HG03521 (cell line): ENCODE measurements around the gene MS4A6A.
"Not testable (repeated sequence)": the region's sequence is repeated elsewhere in the genome, so short reads cannot be mapped to it uniquely, and the experiment has no call there.

Source experiments
- ATAC-seq: cut with Tn5 transposase; IDR thresholded peaks from one replicate; pipeline ENCODE4 v1.9.1; 2021; ENCODE audit warnings: mild to moderate bottlenecking, moderate library complexity; ENCODE audit not compliant: unreplicated experiment

MS4A6A gene

DNA sequence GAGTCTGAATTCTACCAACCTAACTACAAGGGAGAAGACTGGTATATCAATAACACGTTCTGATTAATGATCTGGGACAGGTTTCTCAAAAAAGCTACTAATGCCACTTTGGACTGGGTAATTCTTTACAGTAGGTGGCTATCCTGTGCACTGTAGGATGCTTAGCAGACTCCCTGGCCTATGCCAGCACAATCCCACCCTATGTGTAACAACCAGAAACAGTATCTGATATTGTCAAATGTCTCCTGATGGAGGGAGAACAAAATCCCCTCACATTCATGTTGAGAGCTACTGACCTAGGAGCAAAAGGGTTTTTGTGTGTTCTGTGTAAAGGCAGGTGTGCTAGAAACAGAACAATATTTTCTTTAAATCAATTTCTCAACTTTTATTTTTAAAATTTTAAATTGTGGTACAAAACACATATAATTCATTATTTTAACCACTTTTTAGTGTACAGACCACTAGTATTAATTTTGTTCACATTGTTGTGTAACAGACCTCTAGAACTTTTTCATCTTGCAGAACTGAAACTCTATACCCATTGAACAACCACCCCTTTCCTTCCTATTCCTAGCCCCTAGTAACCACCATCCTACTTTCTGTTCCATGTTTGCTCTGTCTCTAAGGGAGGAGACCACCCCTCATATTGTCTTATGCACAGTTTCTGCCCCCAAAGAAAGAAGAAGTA lies 2.1 kb upstream of the MS4A6A start:
- no peak for ATAC-seq

DNA sequence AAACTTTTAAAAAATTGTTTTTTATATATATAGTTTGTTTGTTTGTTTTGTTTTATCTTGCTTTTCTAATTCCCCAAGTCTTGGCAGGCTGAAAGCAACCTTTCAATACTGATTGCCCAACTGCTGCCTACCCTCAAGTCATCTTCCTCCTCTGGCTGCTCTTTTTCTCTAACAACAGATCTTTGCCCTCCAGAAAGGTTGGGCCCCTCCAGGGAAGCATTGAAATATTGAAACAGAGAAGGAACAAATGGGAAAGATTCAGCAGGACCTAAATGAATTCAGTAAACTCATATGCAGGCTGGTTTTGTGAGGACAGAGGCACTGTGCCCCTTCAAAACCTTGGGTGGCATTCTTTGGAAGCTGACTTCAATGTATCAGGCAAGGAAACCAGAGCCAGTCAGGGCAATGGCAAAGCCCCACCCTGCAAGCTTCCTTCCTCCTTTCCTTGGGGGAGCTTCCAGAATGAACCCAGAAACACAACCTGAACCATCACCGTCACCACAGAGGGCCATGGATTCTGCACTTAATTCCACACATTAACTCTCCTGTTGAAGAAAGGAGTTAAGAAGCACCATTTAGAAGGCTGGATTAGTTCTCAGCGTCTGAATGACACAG lies 815 bp upstream of the MS4A6A start:
- no peak for ATAC-seq

DNA sequence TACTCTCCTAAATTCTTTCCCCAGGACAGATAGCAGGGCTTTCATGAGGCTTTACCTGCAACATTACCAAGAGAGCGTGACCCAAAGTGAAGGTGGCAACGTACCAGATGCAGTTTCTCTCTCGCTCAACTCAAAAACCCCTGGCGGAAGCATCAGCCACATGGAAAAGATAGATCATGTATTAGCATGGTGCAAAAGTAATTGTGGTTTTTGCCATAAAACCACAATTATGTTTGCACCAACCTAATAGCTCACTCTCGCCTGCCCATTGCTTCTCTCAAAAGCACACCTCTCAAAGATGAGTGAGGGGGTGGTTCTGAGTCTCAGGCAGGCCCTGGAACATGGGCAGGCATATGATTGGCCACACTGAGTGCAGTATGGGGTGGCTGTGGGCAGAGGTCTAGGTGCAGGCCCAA lies 7.0 kb downstream of the MS4A6A start:
- ATAC-seq = peak; percentile 40

DNA sequence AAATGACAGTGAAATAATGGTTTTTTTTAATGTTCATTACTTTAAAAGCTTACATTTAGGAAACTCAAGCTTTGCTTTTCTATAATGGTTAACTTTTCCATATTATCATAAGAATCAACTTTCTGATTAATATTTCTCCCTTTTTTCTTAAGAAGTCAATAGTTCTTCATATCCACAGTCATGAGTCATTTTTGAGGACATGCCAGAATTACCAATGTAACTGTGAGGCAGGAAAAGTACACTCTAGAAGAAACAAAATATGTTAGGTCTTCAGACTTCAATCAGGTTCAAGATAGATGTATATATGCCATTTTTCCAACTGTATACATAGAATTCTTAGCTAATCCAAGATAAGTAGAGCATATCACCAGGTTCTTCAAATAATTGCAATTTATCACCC lies 10.9 kb downstream of the MS4A6A start:
- no peak for ATAC-seq

DNA sequence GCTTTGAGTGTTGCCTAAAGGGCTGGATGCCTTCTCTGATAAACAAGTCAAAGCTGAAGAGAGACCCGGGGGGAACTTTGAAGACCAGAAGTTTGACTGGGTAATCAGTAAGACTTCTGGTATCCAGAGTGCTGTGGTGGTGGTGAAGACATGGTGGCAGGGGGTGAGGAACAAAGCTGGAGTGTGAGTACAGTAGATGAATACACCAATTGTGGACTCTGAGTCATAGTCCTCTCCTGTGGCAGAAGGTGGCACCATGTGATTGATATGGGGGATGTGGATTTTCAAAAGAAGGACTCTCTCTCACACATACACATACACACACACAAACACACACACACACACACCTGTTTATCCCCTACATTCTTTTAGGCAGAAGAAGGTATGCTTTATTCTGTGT lies 12.3 kb downstream of the MS4A6A start:
- ATAC-seq = no peak

DNA sequence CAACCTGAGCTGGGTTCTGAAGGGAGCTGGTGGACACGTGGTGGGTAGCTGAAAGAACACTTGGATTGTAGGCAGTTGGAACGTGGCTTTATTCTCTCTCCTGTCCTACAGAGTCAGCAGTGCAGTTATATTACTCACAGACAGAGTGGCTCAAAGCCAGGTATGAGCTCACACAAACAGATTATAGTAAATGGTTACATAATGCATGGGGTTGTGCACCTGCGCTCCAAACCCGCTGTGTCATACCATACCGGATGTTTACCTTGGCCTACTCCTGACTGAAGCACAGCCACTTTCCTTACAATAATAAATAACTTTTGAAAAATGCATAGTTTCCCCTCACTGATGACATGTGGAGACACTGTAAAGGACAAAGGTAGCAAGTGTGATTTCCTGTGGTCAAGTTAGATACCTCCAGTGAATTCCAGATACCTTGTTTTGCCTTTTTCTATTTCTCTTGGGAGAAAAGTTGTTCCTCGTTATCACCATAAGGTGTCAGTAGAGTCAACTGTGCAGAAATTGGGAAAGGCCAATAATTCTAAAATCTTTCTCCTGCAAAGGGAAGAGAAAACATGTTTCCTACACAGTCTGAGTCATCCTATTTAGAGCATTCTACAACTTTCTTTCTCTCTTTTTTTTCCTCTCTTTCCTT lies 13.5 kb downstream of the MS4A6A start:
- no peak for ATAC-seq

DNA sequence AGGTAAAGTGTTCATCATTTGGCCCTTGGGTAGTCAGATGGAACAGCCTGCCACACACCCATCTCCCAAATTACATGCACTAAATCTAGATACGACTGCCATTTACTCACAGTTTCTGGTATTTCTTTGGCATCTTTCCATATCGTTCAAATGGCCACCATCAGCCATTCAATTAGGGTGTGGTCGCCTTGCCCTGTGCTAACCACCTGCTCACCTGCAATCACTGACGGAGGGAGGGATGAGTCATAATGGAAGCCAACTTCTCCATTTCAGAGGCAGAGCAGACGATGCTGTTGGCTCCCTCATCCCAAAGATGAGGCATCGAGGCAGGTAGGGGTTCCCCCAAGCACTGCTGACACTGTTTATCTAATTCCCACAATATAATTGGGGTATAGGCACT lies 14.6 kb downstream of the MS4A6A start:
- no peak for ATAC-seq

DNA sequence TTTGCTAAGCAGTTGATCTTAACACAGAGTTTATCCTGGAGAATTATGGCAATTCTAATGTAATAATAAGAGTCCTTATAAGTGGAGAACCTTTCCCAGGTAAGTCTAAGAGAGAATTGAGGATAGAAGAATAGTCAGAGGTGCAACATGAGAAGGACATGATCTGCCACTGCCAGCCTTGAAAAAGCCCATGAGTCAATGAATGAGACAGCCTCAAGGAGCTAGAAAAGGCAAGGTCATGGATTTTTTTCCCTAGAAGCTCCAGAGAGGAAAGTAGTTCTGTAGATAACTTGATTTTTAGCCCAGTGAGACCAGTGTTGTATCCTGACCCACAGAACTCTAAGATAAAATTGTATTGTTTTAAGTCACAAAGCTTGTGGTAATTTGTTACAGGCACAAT lies 16.9 kb downstream of the MS4A6A start:
- no peak for ATAC-seq

DNA sequence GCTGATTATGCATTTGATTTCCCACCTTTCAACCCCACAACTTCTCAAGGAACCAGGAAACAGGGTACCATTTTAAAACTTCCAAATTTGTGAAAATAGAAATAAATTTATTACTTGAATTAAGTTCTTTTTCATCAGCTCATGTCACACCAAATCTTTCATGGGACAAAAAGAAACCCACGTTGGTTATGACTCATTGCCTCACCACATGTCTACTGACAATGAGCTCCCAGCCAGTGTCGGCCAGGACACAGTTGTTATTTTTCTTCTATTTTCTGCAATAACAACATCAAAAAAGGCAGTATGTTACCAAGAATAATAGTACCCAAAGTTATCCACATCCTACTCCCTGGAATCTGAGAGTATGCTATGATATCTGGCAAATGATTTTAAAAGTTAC lies 17.3 kb downstream of the MS4A6A start:
- no peak for ATAC-seq

DNA sequence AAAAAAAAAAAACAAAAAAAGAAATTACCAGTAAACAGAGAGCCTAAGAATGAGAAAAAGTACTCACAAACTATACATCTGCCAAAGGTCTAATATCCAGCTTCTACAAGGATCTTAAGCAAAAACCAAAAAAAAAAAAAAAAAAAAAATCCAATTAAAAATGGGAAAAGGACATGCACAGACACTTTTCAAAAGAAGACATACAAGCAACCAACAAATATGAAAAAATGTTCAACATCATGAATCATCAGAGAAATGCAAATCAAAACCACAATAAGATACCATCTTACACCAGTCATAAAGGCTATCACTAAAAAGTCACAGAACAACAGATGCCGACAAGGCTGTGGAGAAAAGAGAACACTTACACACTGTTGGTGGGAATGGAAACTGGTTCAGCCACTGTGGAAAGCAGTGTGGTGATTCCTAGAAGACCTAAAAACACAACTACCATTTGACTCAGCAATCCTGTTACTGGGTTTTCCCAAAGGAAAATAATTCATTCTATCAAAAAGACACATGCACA lies 18.3 kb downstream of the MS4A6A start:
- ATAC-seq = no peak

DNA sequence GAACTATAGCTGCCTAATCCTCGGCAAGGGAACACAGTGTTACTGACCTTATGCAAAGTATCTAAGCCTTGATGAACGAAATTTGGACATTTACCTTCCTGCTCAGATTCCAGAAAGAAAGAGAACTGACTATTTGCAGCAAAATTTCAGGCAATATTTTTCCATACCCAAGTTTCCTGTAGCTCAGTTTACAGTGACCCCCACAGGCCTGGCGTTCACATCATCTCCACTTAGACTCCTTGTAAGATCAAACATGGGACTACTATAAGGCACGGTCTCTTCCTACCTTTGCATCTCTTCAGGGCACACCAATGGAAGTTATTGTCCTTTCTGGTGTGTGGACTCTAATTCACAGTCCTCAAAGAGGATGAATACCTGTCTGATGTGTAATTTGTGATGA lies 21.1 kb downstream of the MS4A6A start:
- ATAC-seq = no peak

DNA sequence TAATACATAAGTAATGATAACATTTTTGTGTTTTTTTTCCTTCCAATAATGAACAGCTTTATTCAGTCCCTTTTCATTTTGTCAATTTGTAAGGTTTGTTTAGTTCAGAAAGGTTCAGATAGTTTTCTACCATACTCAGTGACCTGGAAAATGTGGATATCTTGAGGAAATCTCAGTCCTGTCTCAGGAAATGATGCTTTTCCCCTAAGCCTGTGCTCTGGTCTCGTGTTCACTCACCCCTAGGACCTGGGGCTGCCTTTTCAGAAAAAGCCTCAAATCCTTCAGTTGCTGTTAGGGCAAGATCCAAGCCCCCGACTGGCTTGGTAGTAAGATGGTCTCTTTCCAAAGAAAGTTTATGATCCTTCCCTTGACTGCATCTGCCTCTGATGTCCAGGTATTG lies 21.8 kb downstream of the MS4A6A start:
- ATAC-seq = no peak

DNA sequence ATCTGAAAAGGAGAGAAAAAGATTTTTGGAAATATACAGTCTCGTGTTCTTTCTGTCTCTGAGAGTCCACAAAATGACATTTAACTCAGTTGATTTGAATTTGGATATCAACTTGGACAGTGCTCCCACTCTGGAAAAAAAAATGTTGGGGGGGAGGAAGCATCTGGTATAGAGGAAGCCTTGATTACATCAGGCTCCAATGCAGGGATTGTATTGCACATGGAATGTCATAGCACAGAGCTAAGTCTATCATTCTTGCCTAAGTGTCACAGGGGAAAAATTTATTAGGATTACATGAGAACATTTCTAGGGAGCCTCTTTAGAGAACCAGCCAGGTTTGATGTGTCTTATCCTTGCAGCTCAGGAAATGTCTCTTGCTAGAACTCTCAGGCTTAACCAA lies 23.0 kb downstream of the MS4A6A start:
- ATAC-seq = no peak

DNA sequence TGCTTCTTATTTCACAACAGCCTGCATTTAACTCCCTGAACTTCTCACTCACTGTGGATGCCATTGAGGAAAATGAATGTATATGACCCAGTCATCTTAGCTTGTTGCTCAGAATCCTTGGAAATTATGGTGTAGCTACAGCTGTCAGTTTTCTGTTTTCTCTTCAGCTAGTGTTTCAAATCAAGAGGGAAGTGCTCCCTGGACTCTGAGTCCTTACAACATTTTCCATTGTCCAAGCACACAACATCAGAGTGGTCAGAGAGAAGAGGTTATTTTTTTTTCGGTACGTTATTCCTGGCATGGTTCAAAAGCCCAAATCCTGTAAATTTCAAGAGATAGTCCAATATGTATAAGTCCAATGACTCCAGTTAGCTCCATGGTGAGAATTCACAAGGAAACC lies 23.6 kb downstream of the MS4A6A start:
- no peak for ATAC-seq

DNA sequence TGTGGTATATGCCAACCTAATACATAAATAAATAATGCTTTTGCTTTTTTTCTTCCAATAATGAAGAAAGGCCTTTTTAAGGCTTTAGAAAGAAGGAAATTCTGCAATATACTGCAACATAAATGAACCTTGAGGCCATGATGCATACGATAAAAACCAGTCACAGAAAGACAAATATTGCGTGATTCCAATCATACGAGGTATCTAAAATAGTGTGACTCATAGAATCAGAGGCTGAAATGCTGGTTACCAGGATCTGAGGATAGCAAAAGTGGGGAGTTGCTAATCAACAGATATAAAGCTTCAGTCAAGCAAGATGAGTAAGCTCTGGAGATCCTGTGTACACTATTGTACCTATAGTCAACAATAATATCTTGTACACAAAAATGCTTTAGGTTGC lies 24.2 kb downstream of the MS4A6A start:
- no peak for ATAC-seq

DNA sequence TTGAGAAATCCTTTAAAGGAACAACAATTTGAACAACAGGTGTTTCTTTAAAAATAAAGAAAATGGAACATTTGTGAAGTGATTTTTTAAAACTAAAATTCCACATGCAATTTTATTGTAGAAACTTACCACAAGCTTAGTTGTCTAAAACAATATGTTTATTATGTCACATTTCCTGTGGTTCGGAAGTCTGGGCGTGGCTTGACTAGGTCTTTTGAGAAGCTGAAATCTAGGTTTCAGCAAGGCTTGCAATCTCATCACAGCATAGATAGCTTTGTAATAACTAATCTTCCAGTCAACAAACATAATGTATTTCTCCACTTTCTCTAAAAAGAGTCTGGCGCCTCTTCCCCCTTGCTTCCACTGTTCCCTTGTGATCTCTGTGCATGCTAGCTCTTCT lies 27.0 kb downstream of the MS4A6A start:
- no peak for ATAC-seq

DNA sequence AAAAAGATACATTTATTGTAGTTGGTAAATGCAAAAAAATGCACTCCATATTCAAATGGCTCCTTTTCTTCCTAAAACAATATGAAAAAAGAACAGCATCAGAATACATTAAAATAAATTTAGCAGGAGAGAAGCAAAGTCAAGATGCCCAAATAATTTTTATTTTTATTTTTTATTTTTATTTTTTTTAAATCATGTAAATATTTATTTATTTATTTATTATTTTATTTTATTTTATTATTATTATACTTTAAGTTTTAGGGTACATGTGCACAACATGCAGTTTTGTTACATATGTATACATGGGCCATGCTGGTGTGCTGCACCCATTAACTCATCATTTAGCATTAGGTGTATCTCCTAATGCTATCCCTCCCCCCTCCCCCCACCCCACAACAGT lies 30.2 kb downstream of the MS4A6A start:
- ATAC-seq = not testable (repeated sequence)

DNA sequence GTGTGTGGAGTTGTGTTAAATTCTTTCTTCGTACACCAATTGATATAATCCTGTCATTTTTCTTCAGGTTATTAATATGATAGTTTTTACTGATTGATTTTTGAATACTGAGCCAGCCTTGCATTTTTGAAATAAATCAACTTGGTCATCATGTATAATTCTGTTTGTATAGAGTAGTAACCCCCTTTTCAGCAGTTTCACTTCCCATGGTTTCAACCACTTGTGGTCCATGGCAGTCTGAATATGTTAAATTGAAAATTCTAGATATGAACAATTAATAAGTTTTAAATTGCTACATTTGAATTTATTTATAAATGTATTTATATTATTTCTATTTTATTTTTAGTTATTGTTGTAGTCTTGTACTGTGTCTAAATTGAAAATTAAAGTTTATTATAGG lies 32.6 kb downstream of the MS4A6A start:
- ATAC-seq = no peak

DNA sequence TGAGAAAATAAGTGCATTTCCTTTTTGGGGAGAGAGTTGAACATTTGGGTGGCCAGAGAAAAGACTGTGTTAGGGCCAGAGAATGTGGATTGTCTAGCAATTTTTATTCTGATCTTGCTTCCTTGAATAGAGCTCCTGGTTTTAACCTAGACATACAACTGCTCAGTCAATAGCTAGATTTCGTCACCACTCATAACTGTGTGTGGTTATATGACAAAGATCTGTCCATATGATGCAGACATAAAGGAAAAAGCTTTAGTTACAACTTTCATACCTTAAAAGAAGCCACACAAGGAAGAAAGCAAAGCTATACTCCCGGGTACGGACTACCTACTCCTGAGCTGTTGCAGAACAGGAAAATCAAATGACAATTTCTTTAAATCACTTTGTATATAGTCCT lies 37.2 kb downstream of the MS4A6A start:
- ATAC-seq = no peak

DNA sequence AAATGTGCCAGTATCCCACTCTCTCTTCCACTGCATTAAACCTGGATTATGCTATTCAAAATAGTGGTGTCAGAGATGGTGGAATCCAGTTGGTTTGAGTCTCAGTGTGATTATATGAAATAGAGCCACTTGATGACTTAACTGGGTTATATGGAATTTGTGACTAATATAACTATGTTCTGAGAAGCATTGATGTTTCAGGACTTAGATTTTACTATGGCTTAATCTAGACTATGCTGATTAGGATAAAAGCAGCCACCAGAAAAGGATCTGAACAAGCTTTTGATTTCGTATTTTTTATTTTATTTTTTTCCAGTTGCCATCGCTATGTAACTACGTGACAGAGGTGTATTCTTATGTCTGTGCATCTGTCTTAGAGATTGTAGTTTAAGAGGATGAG lies 39.1 kb downstream of the MS4A6A start:
- no peak for ATAC-seq

DNA sequence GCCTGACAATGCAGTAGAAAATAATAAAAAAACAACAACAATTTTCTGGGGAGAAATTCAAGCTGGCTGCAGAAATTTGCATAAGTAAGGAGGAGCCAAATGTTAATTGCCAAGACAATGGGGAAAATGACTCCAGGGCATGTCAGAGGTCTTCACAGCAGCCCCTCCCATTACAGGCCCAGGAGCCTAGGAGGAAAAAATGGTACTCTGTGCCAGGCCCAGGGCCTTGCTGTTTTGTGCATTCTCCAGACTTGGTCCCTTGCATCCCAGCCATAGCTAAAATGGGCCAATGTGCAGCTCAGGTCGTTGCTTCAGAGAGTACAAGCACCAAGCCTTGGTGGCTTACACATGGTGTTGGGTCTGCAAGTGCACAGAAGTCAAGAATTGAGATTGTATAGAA lies 49.0 kb downstream of the MS4A6A start:
- no peak for ATAC-seq

DNA sequence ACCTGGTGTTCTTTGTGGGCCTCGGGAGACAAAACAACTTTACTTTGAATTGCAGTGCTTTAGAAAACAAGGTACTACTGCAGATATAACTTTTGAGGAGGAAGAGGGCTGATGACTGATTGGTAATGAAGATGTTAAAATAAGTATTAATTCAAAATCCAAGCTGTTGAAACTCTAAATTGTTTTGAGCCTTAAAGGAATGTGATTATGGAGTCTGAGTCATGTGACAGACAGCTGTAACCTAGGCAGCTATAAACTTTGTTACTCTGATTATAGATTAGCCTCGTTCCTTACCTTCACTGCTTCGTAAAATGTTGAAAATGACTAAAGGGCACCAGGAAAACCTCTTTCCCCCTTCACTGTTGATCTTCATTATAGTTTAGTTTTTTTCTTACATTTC lies 51.0 kb downstream of the MS4A6A start:
- ATAC-seq = no peak
